Effector memory CD4-positive, alpha-beta T cell (primary cell): ENCODE data around the gene RBMX2.

Source experiments
- DNase-seq, 3 donors: peaks; one replicate each; pipeline ENCODE4 v3.0.0-alpha.2; 2020
- H3K27ac ChIP-seq: 2 replicates; pipeline ENCODE4 v1.7.0; 2013; ENCODE audit warnings: mild to moderate bottlenecking, low read length, moderate library complexity; ENCODE audit not compliant: insufficient read depth, poor library complexity, severe bottlenecking
- H3K27me3 ChIP-seq: replicated peaks from 2 replicates; pipeline ENCODE4 v1.7.0; 2013; ENCODE audit warnings: mild to moderate bottlenecking, low read length; ENCODE audit not compliant: insufficient read depth, control insufficient read depth, poor library complexity, severe bottlenecking
- H3K36me3 ChIP-seq: 2 replicates; pipeline ENCODE4 v1.7.0; 2013; ENCODE audit warnings: mild to moderate bottlenecking, low read length, moderate library complexity; ENCODE audit not compliant: control insufficient read depth, insufficient read depth
- H3K4me1 ChIP-seq: 2 replicates; pipeline ENCODE4 v1.7.0; 2013; ENCODE audit warnings: low read length, mild to moderate bottlenecking; ENCODE audit not compliant: control insufficient read depth, insufficient read depth, poor library complexity, severe bottlenecking
- H3K4me3 ChIP-seq: 2 replicates; pipeline ENCODE4 v1.7.0; 2013; ENCODE audit warnings: low read length, low read depth, mild to moderate bottlenecking; ENCODE audit not compliant: insufficient read depth, poor library complexity, severe bottlenecking
- H3K9me3 ChIP-seq: 2 replicates; pipeline ENCODE4 v1.7.0; 2013; ENCODE audit warnings: mild to moderate bottlenecking, low read length, moderate library complexity; ENCODE audit not compliant: control insufficient read depth

Gene RBMX2

GRCh38 chrX:130443875-130444274, 42.1 kb downstream of the RBMX2 start:
- no peak for DNase-seq
- no peaks in the 10 kb centered on the region for H3K9me3 ChIP-seq
- no peak overlapping the region for H3K27ac ChIP-seq
- no peaks in the 10 kb centered on the region for H3K4me1 ChIP-seq
- no peak overlapping the region for H3K4me3 ChIP-seq
- H3K27me3 ChIP-seq: no peaks in the 10 kb centered on the region
- H3K36me3 ChIP-seq: no peaks in the 10 kb centered on the region

GRCh38 chrX:130444641-130445336, 43.0 kb downstream of the RBMX2 start:
- Histone ChIP-seq H3K9me3 (no peaks in the 10 kb centered on the region), H3K4me1 (no peaks in the 10 kb centered on the region), H3K27me3 (no peaks in the 10 kb centered on the region), H3K27ac (no peak overlapping the region), H3K36me3 (no peaks in the 10 kb centered on the region), H3K4me3 (no peak overlapping the region)
- DNase-seq: no peak

GRCh38 chrX:130446974-130447373, 45.2 kb downstream of the RBMX2 start:
- H3K36me3 ChIP-seq: no peaks in the 10 kb centered on the region
- no peaks in the 10 kb centered on the region for H3K27me3 ChIP-seq
- no peak for DNase-seq
- no peak overlapping the region for H3K4me3 ChIP-seq
- no peaks in the 10 kb centered on the region for H3K9me3 ChIP-seq
- H3K4me1 ChIP-seq: no peaks in the 10 kb centered on the region
- H3K27ac ChIP-seq: no peak overlapping the region
